Activated gamma-delta T cell (primary cell): ENCODE results near the gene ARHGAP29.

ENCODE experiments used
- DNase-seq: peaks from one replicate; lab custom pipeline; 2025; lab: John Stamatoyannopoulos, UW

ARHGAP29 gene

DNA sequence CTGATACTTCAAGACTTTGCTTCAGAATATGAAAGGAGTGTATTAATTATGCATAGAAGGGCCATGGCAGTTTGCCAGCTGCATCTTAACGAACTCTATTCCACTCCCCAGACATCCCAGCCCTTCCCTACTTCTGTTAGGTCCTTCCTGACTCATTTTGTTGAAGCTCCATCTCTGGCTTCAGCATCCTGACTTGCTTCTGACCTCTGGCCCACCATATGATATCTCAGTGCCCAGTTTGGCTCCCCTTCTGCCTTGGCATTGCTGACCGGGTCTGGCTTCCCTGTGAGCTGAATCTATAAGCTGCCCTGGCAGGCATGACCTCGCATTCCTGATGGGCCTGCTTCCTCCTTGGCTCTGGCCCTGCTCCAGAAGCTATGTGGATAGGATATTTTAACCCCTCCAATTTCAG, 27.6 kb upstream of the ARHGAP29 start:
- no peak for DNase-seq

GRCh38 chr1:94260635-94261387, 23.4 kb upstream of the ARHGAP29 start:
- DNase-seq: no peak

GRCh38 chr1:94259635-94260289, 22.4 kb upstream of the ARHGAP29 start:
- DNase-seq: no peak

DNA sequence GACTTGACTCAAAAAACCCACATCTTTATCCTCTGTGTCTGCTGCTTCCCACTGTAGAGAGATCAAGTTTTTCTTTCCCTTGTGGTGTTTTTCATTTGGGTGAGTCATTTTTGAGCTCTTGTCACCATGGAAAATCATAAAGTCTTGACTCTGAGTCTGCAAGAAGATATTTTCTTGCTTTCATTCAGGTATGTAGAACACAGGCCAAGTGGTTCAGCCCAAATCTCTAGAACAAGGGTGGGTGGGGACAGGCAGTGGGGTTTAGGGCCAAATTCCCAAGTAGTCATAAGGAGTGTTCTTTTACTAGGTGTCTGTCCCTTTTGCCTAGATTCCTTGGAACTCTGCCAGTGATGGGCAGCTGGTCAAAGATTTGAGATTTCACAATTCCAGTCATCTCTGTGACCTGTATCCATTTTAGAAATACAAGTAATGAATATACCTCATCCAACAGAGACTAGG, 21.5 kb upstream of the ARHGAP29 start:
- no peak for DNase-seq

GRCh38 chr1:94257444-94257843, 20.1 kb upstream of the ARHGAP29 start:
- no peak for DNase-seq

DNA sequence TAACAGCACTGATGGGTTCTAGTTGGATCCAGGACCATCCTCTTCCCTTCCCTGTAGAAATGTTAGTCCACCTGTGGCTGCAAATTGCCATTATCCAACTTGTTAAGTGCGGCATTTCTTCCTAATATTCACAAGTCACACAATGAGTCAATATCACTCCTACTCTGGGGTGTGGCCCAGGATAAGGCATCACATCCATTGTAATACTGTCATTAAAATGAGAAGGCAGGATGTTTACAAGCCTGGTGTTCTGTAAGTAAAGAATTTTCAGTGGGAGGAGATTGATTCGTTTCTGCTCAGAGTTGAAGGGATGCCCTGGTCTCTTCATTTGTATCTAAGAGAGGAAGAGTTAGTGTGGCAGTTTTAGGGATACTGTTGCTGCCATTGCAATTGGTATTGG, 18.1 kb upstream of the ARHGAP29 start:
- DNase-seq: no peak

DNA sequence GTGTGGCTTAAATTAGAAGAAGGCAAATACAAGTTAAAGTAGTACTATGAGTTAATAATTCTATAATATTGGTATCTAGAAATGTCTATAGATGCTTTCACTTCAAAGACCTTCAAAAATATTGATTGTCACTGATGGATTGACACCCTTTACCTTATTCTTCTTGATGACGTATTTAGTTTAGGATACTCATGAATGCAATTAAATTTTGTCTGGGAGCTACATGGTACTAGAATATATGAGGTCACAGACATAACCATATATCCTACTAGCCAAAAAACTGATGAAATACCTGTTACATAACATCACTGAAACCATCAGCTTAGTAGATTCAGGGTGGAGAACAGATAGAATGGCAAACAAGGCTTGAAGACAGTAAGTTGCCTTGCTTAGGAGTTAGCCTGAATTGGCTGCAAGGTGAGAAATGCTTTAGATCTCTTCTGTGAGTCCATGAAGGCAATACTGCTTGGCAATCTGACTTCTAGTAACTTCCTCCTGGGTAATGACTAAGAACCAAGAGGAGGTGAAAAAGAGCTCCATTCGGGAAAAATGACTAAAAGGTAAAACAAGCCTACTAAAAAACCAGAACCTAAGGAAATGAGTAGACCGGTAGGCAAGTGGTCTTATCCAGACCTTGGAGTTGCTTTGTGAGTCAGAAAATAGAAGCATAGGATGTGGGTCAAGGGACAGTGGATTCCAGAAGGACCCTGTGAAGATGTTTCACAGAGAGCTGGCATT, 16.9 kb upstream of the ARHGAP29 start:
- no peak for DNase-seq

- DNase-seq: no peak
Observed at GRCh38 chr1:94253456-94254017, 16.2 kb upstream of the ARHGAP29 start.

GRCh38 chr1:94250341-94250740, 13.0 kb upstream of the ARHGAP29 start:
- no peak for DNase-seq

DNA sequence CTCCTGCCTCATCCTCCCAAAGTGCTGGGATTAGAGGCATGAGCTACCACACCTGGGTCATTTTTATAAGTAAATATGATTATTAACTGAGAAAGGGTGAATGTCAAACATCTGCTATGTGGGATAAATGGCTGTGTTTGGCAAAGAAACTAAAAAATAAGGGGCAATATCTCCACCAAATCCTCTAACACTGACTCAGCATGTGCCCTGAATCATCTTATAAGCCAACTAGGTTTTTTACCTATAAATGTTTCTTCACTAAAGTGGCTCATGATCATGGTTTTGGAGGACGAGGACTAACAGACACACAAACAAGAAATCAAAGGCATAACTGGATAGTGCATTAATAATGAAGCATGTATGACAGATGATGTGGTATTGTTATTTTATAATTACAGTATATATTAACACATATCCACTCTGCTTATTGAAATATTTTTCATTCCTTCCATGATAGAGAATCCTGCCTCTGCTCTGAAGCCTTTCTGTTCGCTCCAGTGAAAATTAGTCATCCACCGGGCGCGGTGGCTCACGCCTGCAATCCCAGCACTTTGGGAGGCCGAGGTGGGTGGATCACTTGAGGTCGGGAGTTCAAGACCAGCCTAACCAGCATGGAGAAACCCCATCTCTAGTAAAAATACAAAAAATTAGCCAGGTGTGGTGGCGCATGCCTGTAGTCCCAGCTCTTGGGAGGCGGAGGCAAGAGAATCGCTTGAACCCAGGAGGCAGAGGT, 11.7 kb upstream of the ARHGAP29 start:
- DNase-seq: no peak

- no peak for DNase-seq
Observed at GRCh38 chr1:94247138-94248094, 10.0 kb upstream of the ARHGAP29 start.

DNA sequence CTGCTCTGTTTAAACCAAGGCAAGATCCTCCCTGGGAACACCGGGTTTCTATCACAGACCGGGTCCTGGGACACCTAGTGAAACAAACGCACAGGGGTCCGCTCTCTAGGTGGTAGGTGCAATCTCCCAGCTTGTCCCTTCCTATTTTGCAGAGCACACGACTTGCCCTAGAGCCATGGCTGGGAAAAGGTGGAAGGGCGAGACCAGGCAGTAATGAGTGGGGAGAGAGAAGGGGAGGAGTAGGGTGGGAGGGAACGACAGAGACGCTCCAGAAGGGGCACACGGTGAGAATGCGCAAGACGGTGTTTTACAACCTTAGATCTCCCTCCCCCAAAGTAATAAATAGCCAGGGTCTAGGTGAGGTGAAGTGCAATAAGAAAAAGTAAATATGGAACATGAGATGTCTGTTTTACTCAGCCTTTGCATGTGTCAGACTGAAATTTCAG, 9.3 kb upstream of the ARHGAP29 start:
- DNase-seq: no peak

DNA sequence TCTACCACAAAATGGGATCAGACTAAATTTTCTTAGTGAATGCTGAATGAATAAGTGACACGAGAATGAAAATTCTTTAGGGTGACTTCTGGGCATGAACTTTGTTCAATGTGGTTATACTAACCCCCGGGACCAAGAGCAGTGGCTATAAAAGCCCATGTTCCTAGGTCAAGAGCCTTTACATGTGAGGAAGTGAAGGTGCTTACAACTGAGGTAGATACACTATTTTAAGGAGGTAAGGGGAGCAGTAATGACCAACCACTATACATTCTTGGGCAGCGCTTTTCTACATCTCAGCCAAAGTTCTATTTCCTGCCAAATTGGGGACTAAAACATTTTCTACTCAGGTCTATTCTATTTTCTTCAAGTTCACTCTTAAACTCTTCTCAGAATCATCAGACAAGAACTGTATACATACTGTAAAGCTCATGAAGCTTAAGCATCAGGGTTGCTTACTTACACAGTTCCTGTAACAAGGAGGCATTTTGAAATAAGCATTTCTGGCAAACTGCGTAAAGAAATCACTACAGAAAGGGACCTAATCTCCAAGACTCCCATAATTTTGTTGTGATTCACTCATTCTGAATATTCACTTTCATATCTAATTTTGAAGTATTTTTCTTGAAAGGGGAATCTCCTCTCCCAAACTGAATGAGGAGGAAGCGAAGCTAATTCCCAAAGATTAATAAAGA, 8.5 kb upstream of the ARHGAP29 start:
- DNase-seq: no peak

DNA sequence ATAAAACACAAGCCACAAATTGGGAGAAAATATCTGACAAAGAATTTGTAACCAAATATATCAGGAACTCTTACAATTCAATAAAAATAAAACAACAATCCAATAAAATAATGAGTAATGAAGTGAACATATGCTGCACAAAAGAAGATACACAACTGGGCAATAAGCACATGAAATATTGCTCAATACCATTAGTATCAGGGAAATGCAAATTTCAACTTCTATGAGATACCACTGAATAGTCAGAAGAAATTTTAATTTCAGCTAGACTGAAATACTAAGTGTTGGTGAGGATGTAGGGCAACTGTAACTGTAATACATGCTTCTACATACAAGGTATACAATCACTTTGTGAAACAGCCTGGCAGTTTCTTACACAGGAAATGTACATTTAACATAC, 7.4 kb upstream of the ARHGAP29 start:
- no peak for DNase-seq

DNA sequence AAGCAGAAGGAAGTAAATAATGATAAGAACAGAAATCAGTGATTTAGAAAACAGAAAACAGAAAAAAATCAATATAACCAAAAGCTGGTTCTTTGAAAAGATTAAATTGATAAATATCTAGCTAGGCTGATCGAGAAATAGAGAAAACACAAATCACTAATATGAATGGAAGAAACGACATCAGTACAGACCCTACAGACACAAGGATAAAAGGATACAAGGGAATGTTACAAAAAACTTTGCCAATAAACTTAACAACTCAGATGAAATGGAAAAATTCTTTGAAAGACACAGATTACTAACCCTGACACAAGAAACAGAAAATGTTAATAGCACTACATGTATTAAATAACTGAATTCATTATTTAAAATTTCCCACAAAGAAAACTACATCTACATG, 6.3 kb upstream of the ARHGAP29 start:
- DNase-seq: no peak

DNA sequence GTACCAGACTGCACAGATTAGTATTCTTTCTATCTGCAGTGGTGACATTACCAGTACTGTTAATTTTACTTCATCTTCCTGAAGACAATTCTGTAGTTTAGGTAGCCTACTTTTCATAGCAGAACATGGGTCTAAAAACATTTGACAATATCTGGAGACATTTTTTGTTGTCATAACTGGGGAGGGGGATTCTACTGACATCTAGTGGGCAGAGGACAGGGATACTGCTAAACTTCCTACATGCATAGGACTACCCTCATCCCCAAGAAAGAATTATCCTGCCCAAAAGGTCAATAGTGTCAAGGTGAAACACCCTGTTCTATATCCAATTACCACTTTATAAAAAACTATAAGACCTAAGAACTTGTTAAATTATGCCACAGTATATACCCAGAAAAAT, 3.4 kb upstream of the ARHGAP29 start:
- DNase-seq: no peak

- no peak for DNase-seq
Observed at GRCh38 chr1:94239796-94240195, 2.4 kb upstream of the ARHGAP29 start.

GRCh38 chr1:94239051-94239450, 1.7 kb upstream of the ARHGAP29 start:
- no peak for DNase-seq

- no peak for DNase-seq
Observed at GRCh38 chr1:94236630-94237290, 624 bp downstream of the ARHGAP29 start.
